ENCODE results near the gene GMDS. TPM values are rescaled to one million over a fixed set of nuclear protein-coding genes. Genes with fewer than 3 reads are reported as not detected.

GMDS gene
- total RNA-seq, 6 experiments from 2014 or later = 13.2 to 18.0 (median 14.7) TPM

GRCh38 chr6:2216794-2217383 lies 28.5 kb downstream of the GMDS start:
- Mint-ChIP-seq H3K36me3 (ENCODE audit: low read depth) (no peaks in the 10 kb centered on the region), H3K9me3 (no peaks in the 10 kb centered on the region), H3K4me3 (no peak overlapping the region), H3K27me3 (ENCODE audit: insufficient read depth) (no peaks in the 10 kb centered on the region), H3K4me1 (ENCODE audit: low read depth) (no peaks in the 10 kb centered on the region), H3K27ac (no peak overlapping the region)
- TF ChIP-seq, protein P1, sequence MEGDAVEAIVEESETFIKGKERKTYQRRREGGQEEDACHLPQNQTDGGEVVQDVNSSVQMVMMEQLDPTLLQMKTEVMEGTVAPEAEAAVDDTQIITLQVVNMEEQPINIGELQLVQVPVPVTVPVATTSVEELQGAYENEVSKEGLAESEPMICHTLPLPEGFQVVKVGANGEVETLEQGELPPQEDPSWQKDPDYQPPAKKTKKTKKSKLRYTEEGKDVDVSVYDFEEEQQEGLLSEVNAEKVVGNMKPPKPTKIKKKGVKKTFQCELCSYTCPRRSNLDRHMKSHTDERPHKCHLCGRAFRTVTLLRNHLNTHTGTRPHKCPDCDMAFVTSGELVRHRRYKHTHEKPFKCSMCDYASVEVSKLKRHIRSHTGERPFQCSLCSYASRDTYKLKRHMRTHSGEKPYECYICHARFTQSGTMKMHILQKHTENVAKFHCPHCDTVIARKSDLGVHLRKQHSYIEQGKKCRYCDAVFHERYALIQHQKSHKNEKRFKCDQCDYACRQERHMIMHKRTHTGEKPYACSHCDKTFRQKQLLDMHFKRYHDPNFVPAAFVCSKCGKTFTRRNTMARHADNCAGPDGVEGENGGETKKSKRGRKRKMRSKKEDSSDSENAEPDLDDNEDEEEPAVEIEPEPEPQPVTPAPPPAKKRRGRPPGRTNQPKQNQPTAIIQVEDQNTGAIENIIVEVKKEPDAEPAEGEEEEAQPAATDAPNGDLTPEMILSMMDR (IDR thresholded peaks at IDR 0.05) = no peak
- DNase-seq = no peak

DNA sequence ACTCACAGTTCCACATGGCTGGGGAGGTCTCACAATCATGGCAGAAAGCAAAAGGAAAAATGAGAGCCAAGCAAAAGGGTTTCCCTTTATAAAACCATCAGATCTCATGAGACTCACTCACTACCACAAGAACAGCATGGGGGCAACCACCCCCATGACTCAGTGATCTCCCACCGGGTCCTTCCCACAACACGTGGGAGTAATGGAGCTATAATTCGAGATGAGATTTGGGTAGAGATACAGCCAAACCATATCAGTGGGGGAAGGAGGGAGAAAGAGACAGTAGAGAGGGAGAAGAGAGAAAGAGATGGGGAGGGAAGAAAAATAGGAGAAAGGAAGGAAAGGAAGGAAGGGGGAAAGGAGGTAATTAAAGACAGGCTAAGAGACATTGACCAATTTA lies 30.1 kb downstream of the GMDS start:
- Mint-ChIP-seq H3K4me1 (ENCODE audit: low read depth) (no peaks in the 10 kb centered on the region), H3K4me3 (no peak overlapping the region), H3K9me3 (no peaks in the 10 kb centered on the region), H3K27me3 (ENCODE audit: insufficient read depth) (no peaks in the 10 kb centered on the region; the same call in 1 of the 2 replicates), H3K36me3 (ENCODE audit: low read depth) (no peaks in the 10 kb centered on the region), H3K27ac (no peak overlapping the region)
- TF ChIP-seq, protein P1 (IDR thresholded peaks at IDR 0.05) = no peak
- DNase-seq = no peak

GRCh38 chr6:2213086-2213485 lies 32.3 kb downstream of the GMDS start:
- Mint-ChIP-seq H3K36me3 (ENCODE audit: low read depth) (no peaks in the 10 kb centered on the region), H3K4me1 (ENCODE audit: low read depth) (no peaks in the 10 kb centered on the region), H3K27ac (no peak overlapping the region), H3K9me3 (no peaks in the 10 kb centered on the region), H3K27me3 (ENCODE audit: insufficient read depth) (no peaks in the 10 kb centered on the region; the same call in 1 of the 2 replicates), H3K4me3 (no peak overlapping the region)
- no peak for DNase-seq
- TF ChIP-seq, protein P1 (IDR thresholded peaks at IDR 0.05) = no peak

DNA sequence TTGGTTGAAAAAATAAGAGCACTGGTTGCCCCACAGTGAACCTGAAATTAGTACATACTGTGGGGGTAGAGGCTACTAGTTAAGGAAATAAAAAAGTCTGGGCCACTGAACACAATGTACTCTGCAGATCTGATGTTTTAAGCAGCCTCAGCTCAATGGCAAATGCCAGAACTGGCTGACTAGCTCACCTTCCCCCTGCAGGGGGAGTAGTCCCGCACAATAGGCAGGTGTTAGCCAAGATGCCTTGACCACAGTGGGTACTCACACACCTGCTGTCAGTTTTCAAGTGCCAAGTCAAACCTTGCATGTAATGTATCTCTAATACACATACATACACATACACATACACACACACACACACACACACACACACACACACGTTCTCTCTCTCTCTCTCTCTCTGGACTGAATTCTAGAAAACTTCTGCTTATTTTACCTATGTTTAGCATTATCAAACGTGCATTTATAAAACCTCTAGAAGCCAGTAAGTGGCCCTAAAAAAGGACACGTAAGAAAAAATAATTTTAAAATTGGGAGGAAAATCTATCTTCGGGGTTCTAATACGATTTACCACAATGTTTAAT lies 36.1 kb downstream of the GMDS start:
- H3K4me3 Mint-ChIP-seq = no peak overlapping the region

GRCh38 chr6:2208468-2208867 lies 36.9 kb downstream of the GMDS start:
- Mint-ChIP-seq H3K27me3 (ENCODE audit: insufficient read depth) (no peaks in the 10 kb centered on the region; the same call in 1 of the 2 replicates), H3K36me3 (ENCODE audit: low read depth) (no peaks in the 10 kb centered on the region), H3K4me3 (no peak overlapping the region), H3K27ac (no peak overlapping the region), H3K4me1 (ENCODE audit: low read depth) (no peaks in the 10 kb centered on the region), H3K9me3 (no peaks in the 10 kb centered on the region)
- TF ChIP-seq, protein P1 (IDR thresholded peaks at IDR 0.05) = no peak
- DNase-seq = no peak

More for the DNA sequence above, 36.1 kb downstream of the GMDS start:
- DNase-seq = no peak
- TF ChIP-seq, protein P1 (IDR thresholded peaks at IDR 0.05) = peak; percentile 69
- Mint-ChIP-seq H3K4me1 (ENCODE audit: low read depth) (no peaks in the 10 kb centered on the region), H3K27me3 (ENCODE audit: insufficient read depth) (no peaks in the 10 kb centered on the region; the same call in 1 of the 2 replicates), H3K36me3 (ENCODE audit: low read depth) (no peaks in the 10 kb centered on the region), H3K9me3 (no peaks in the 10 kb centered on the region), H3K27ac (no peak overlapping the region)
